Right lobe of liver (tissue), 6 donors: ENCODE data around the gene FOXA1. TPM values are rescaled to one million over a fixed set of nuclear protein-coding genes. Genes with fewer than 3 reads are reported as not detected.
A peak's percentile ranks its signal among the peaks of the same experiment; 100 is the strongest.

Experiments used
- ATAC-seq, 4 donors: fragments of 200-7000 bp; cut with Tn5 transposase; one replicate each; pipeline ENCODE4 v1.9.1; 2020; ENCODE audit warnings: mild to moderate bottlenecking in 4 of 4, moderate library complexity in 4 of 4
- DNase-seq, 3 donors: peaks; one replicate each; pipeline ENCODE4 v3.0.0-alpha.2; 2020
- H3K27ac ChIP-seq, 3 donors: fragments of 200-600 bp; one replicate each; pipeline ENCODE4 v1.8.0; 2022
- H3K27me3 ChIP-seq, 2 donors: fragments of 200-600 bp; one replicate each; pipeline ENCODE4 v1.8.0; 2022
- H3K36me3 ChIP-seq, 4 donors: fragments of 200-600 bp; sonication (generic) in 1 of 4; one replicate each; pipeline versions ENCODE4 v1.5.1 to v1.8.0; 2017 to 2022; ENCODE audit warnings: control low read depth in 1 of 4
- H3K4me1 ChIP-seq, 4 donors: fragments of 200-600 bp; sonication (generic) in 1 of 4; one replicate each; pipeline versions ENCODE4 v1.5.1 to v1.8.0; 2017 to 2022; ENCODE audit warnings: control low read depth in 1 of 4
- H3K4me3 ChIP-seq, 3 donors: fragments of 200-600 bp; one replicate each; pipeline ENCODE4 v1.8.0; 2022
- H3K9me3 ChIP-seq, 4 donors: fragments of 200-600 bp; sonication (generic) in 1 of 4; one replicate each; pipeline versions ENCODE4 v1.5.1 to v1.8.0; 2017 to 2022; ENCODE audit warnings: control low read depth in 1 of 4
- CTCF ChIP-seq, 4 donors: fragments of 200-600 bp in 3 of 4; fragments of 450-650 bp in 1 of 4; IDR thresholded peaks; one replicate each; pipeline versions ENCODE4 v1.5.1 to v1.8.0; 2016 to 2022; ENCODE audit warnings: antibody characterized with exemption in 4 of 4, mild to moderate bottlenecking in 2 of 4
- POLR2A ChIP-seq: fragments of 450-650 bp; IDR thresholded peaks from one replicate; pipeline ENCODE4 v1.6.1; 2017; ENCODE audit warnings: antibody characterized with exemption, mild to moderate bottlenecking
- WGBS: methylation state at CpG from one replicate; pipeline ENCODE4 v1.1.6; 2018; ENCODE audit warnings: low coverage, low lambda C conversion rate; ENCODE audit not compliant: insufficient coverage; ENCODE audit errors: missing lambda C conversion rate; 5-methylcytosine and 5-hydroxymethylcytosine counted together
- intact Hi-C, 2 donors: fragments of 100-400 bp; cut with DNase I; formaldehyde crosslinking; loops; one replicate each; pipeline versions ENCODE4 v1.11.2 to v1.14.1; 2022
- total RNA-seq, 6 experiments: library from RNA; depleted of rRNA in 2 of 6; stranded (reverse); fragments of >200 nt in 2 of 6; fragmentation: NEBNext Ultra II Directional in 3 of 6; extraction: Animal tissue kit (Norgen Biotek cat#: 25700) in 3 of 6; gene quantifications; one replicate each; pipeline versions ENCODE4 v1.1.0 to v1.2.4, GENCODE V29; 2016 to 2023
- donor health status: DM: no; HTN: yes; CAD: no.
- donor health status: DM: no; HTN: no; CAD: no.
- donor health status: DM: no; HTN: no; CAD: no.
- donor health status: DM: no; HTN: yes; CAD: no.
- donor health status: DM: no; HTN: yes; CAD: no.

The FOXA1 gene
- total RNA-seq, 6 experiments from 2014 or later, result 29.8 to 35.5 (median 32.5) TPM

GRCh38 chr14:37545174-37545573, 49.9 kb downstream of the FOXA1 start:
- Histone ChIP-seq H3K4me1 (peaks cover 0 to 16% (median 2%) of the 10 kb centered on the region in 4 donors), H3K27ac (no peak overlapping the region), H3K27me3 (no peaks in the 10 kb centered on the region), H3K4me3 (no peak overlapping the region), H3K9me3 (no peaks in the 10 kb centered on the region), H3K36me3 (no peaks in the 10 kb centered on the region)
- peak in 1 of 4 donors; percentile 9 for TF ChIP-seq CTCF (IDR thresholded peaks at IDR 0.05)
- TF ChIP-seq POLR2A, result no peak
- no peak for DNase-seq
- ATAC-seq, result no peak
- intact Hi-C loops, result no loop called here

GRCh38 chr14:37544407-37544806, 50.6 kb downstream of the FOXA1 start:
- 6% methylated on average over 2 of the region's 2 CpGs for WGBS
- TF ChIP-seq POLR2A, result no peak
- TF ChIP-seq CTCF (IDR thresholded peaks at IDR 0.05), result no peak

GRCh38 chr14:37539992-37540391, 55.1 kb downstream of the FOXA1 start:
- WGBS, result 88% methylated on average over 1 of the region's 1 CpG
- intact Hi-C loops, result no loop called here

More at GRCh38 chr14:37544407-37544806, 50.6 kb downstream of the FOXA1 start:
- Histone ChIP-seq H3K4me3 (no peak overlapping the region), H3K9me3 (no peaks in the 10 kb centered on the region), H3K27ac (no peak overlapping the region), H3K36me3 (no peaks in the 10 kb centered on the region), H3K4me1 (peaks cover 0 to 16% (median 2%) of the 10 kb centered on the region in 4 donors), H3K27me3 (no peaks in the 10 kb centered on the region)
- intact Hi-C loops, result no loop called here
- DNase-seq, result no peak
- ATAC-seq, result peak in 1 of 4 donors; percentile 22

More at GRCh38 chr14:37539992-37540391, 55.1 kb downstream of the FOXA1 start:
- Histone ChIP-seq H3K4me1 (peaks cover 0 to 4% (median 2%) of the 10 kb centered on the region in 4 donors), H3K27me3 (no peaks in the 10 kb centered on the region), H3K36me3 (no peaks in the 10 kb centered on the region), H3K4me3 (no peak overlapping the region), H3K27ac (no peak overlapping the region), H3K9me3 (no peaks in the 10 kb centered on the region)
- TF ChIP-seq CTCF (IDR thresholded peaks at IDR 0.05) (no peak), POLR2A (no peak)
- ATAC-seq (no peak), DNase-seq (no peak)

Other genes with a start within 250 kb of the FOXA1 start
- 10 to 100 TPM in 1 of 6 experiments, 1 to 10 TPM in 5; 3.7 to 10.4 (median 4.6) TPM for gene TTC6, start 380 bp upstream of the FOXA1 start, total RNA-seq